WTC11 (cell line): Measurements from ENCODE around the gene SLC51B.

Experiments used
- KAT7 ChIP-seq: sonication (generic); formaldehyde crosslinking; IDR thresholded peaks from 2 replicates; pipeline ENCODE4 v1.8.1; 2023; ENCODE audit warnings: missing genetic modification reagents, mild to moderate bottlenecking, borderline replicate concordance
- NFYB ChIP-seq: sonication (generic); formaldehyde crosslinking; conservative IDR thresholded peaks from 2 replicates; pipeline ENCODE4 v1.8.0; 2022; ENCODE audit warnings: low read depth, missing genetic modification reagents
- NR1H2 ChIP-seq: sonication (generic); formaldehyde crosslinking; IDR thresholded peaks from 2 replicates; pipeline ENCODE4 v1.9.0; 2021; ENCODE audit warnings: mild to moderate bottlenecking, moderate library complexity, missing genetic modification reagents
- RELA ChIP-seq: sonication (generic); formaldehyde crosslinking; IDR thresholded peaks from 2 replicates; pipeline ENCODE4 v1.8.1; 2022; ENCODE audit warnings: missing genetic modification reagents, mild to moderate bottlenecking, borderline replicate concordance
- ZNF263 ChIP-seq: sonication (generic); formaldehyde crosslinking; IDR thresholded peaks from 2 replicates; pipeline ENCODE4 v1.8.1; 2022; ENCODE audit warnings: low read depth, mild to moderate bottlenecking, moderate library complexity, missing genetic modification reagents
- ZNF671 ChIP-seq: fragments of 250-450 bp; sonication (Bioruptor Pico); IDR thresholded peaks from 2 replicates; pipeline ENCODE4 v1.8.0; 2021; ENCODE audit warnings: mild to moderate bottlenecking
- TF ChIP-seq, protein P1 (sequence below): fragments of 200-600 bp; IDR thresholded peaks from 2 replicates; pipeline ENCODE4 v1.8.0; 2022; ENCODE audit warnings: antibody characterized with exemption
- TF ChIP-seq, protein P2 (sequence below): sonication (generic); formaldehyde crosslinking; IDR thresholded peaks from 2 replicates; pipeline ENCODE4 v1.8.1; 2022; ENCODE audit warnings: low read depth, missing genetic modification reagents, borderline replicate concordance
- TF ChIP-seq, protein P3 (sequence below): fragments of 250-450 bp; sonication (Bioruptor Pico); IDR thresholded peaks from 2 replicates; pipeline ENCODE4 v1.8.0; 2021; ENCODE audit warnings: mild to moderate bottlenecking
- TF ChIP-seq, protein P4 (sequence below): sonication (generic); formaldehyde crosslinking; IDR thresholded peaks from 2 replicates; pipeline ENCODE4 v1.8.1; 2023; ENCODE audit warnings: mild to moderate bottlenecking, missing genetic modification reagents
- TF ChIP-seq, protein P5 (sequence below): fragments of 250-450 bp; sonication (Bioruptor Pico); IDR thresholded peaks from 2 replicates; pipeline ENCODE4 v1.9.0; 2021; ENCODE audit warnings: mild to moderate bottlenecking, borderline replicate concordance
- TF ChIP-seq, protein P6 (sequence below): sonication (generic); formaldehyde crosslinking; IDR thresholded peaks from 2 replicates; pipeline ENCODE4 v1.8.0; 2022; ENCODE audit warnings: mild to moderate bottlenecking, missing genetic modification reagents
- TF ChIP-seq, protein P7 (sequence below): sonication (generic); formaldehyde crosslinking; conservative IDR thresholded peaks from 2 replicates; pipeline ENCODE4 v1.8.1; 2022; ENCODE audit warnings: mild to moderate bottlenecking, missing genetic modification reagents

DNA sequence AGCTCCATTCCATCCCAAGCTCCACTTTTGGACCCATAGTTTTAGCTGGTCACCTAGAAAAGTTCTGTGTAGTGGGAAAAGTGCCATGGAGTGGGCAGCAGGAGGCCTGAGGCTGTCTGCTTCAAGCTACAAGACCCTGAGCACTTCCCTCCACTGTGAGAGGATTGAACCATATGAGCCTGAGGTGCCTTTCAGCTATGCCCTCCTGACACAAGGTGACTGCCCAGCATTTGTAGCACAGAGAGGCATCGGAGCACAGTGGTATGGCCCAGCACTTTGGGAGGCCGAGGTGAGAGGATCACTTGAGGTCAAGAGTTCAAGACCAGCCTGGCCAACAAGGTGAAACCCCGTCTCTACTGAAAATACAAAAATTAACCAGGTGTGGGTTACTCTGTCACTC, 27.4 kb downstream of the SLC51B start:
- TF ChIP-seq, protein P1, sequence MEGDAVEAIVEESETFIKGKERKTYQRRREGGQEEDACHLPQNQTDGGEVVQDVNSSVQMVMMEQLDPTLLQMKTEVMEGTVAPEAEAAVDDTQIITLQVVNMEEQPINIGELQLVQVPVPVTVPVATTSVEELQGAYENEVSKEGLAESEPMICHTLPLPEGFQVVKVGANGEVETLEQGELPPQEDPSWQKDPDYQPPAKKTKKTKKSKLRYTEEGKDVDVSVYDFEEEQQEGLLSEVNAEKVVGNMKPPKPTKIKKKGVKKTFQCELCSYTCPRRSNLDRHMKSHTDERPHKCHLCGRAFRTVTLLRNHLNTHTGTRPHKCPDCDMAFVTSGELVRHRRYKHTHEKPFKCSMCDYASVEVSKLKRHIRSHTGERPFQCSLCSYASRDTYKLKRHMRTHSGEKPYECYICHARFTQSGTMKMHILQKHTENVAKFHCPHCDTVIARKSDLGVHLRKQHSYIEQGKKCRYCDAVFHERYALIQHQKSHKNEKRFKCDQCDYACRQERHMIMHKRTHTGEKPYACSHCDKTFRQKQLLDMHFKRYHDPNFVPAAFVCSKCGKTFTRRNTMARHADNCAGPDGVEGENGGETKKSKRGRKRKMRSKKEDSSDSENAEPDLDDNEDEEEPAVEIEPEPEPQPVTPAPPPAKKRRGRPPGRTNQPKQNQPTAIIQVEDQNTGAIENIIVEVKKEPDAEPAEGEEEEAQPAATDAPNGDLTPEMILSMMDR = no peak
- TF ChIP-seq, protein P2, sequence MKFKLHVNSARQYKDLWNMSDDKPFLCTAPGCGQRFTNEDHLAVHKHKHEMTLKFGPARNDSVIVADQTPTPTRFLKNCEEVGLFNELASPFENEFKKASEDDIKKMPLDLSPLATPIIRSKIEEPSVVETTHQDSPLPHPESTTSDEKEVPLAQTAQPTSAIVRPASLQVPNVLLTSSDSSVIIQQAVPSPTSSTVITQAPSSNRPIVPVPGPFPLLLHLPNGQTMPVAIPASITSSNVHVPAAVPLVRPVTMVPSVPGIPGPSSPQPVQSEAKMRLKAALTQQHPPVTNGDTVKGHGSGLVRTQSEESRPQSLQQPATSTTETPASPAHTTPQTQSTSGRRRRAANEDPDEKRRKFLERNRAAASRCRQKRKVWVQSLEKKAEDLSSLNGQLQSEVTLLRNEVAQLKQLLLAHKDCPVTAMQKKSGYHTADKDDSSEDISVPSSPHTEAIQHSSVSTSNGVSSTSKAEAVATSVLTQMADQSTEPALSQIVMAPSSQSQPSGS = no peak
- TF ChIP-seq RELA (CRISPR knock-in tag) = no peak
- TF ChIP-seq, protein P3, sequence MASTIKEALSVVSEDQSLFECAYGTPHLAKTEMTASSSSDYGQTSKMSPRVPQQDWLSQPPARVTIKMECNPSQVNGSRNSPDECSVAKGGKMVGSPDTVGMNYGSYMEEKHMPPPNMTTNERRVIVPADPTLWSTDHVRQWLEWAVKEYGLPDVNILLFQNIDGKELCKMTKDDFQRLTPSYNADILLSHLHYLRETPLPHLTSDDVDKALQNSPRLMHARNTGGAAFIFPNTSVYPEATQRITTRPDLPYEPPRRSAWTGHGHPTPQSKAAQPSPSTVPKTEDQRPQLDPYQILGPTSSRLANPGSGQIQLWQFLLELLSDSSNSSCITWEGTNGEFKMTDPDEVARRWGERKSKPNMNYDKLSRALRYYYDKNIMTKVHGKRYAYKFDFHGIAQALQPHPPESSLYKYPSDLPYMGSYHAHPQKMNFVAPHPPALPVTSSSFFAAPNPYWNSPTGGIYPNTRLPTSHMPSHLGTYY (CRISPR knock-in tag) = no peak
- TF ChIP-seq ZNF671 (CRISPR knock-in tag) = no peak
- TF ChIP-seq, protein P4, sequence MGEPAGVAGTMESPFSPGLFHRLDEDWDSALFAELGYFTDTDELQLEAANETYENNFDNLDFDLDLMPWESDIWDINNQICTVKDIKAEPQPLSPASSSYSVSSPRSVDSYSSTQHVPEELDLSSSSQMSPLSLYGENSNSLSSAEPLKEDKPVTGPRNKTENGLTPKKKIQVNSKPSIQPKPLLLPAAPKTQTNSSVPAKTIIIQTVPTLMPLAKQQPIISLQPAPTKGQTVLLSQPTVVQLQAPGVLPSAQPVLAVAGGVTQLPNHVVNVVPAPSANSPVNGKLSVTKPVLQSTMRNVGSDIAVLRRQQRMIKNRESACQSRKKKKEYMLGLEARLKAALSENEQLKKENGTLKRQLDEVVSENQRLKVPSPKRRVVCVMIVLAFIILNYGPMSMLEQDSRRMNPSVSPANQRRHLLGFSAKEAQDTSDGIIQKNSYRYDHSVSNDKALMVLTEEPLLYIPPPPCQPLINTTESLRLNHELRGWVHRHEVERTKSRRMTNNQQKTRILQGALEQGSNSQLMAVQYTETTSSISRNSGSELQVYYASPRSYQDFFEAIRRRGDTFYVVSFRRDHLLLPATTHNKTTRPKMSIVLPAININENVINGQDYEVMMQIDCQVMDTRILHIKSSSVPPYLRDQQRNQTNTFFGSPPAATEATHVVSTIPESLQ (CRISPR knock-in tag) = no peak
- TF ChIP-seq, protein P5, sequence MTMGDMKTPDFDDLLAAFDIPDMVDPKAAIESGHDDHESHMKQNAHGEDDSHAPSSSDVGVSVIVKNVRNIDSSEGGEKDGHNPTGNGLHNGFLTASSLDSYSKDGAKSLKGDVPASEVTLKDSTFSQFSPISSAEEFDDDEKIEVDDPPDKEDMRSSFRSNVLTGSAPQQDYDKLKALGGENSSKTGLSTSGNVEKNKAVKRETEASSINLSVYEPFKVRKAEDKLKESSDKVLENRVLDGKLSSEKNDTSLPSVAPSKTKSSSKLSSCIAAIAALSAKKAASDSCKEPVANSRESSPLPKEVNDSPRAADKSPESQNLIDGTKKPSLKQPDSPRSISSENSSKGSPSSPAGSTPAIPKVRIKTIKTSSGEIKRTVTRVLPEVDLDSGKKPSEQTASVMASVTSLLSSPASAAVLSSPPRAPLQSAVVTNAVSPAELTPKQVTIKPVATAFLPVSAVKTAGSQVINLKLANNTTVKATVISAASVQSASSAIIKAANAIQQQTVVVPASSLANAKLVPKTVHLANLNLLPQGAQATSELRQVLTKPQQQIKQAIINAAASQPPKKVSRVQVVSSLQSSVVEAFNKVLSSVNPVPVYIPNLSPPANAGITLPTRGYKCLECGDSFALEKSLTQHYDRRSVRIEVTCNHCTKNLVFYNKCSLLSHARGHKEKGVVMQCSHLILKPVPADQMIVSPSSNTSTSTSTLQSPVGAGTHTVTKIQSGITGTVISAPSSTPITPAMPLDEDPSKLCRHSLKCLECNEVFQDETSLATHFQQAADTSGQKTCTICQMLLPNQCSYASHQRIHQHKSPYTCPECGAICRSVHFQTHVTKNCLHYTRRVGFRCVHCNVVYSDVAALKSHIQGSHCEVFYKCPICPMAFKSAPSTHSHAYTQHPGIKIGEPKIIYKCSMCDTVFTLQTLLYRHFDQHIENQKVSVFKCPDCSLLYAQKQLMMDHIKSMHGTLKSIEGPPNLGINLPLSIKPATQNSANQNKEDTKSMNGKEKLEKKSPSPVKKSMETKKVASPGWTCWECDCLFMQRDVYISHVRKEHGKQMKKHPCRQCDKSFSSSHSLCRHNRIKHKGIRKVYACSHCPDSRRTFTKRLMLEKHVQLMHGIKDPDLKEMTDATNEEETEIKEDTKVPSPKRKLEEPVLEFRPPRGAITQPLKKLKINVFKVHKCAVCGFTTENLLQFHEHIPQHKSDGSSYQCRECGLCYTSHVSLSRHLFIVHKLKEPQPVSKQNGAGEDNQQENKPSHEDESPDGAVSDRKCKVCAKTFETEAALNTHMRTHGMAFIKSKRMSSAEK (CRISPR knock-in tag) = no peak
- TF ChIP-seq, protein P6, sequence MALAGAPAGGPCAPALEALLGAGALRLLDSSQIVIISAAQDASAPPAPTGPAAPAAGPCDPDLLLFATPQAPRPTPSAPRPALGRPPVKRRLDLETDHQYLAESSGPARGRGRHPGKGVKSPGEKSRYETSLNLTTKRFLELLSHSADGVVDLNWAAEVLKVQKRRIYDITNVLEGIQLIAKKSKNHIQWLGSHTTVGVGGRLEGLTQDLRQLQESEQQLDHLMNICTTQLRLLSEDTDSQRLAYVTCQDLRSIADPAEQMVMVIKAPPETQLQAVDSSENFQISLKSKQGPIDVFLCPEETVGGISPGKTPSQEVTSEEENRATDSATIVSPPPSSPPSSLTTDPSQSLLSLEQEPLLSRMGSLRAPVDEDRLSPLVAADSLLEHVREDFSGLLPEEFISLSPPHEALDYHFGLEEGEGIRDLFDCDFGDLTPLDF (CRISPR knock-in tag) = no peak
- no peak for TF ChIP-seq ZNF263 (CRISPR knock-in tag)
- no peak for TF ChIP-seq NR1H2 (CRISPR knock-in tag)
- TF ChIP-seq, protein P7, sequence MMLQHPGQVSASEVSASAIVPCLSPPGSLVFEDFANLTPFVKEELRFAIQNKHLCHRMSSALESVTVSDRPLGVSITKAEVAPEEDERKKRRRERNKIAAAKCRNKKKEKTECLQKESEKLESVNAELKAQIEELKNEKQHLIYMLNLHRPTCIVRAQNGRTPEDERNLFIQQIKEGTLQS = no peak
- TF ChIP-seq NFYB = no peak
- no peak for TF ChIP-seq KAT7 (CRISPR knock-in tag)
